Adrenal gland (tissue), 5 donors: ENCODE data around the gene HDAC4.

Experiments used
- CTCF ChIP-seq, 6 experiments: fragments of 450-650 bp in 4 of 6; fragments of 200-600 bp in 2 of 6; sonication (generic) in 1 of 6; IDR thresholded peaks; 1 replicate in 5 of 6; 2 replicates in 1 of 6; pipeline versions ENCODE4 v1.5.1 to v1.8.0; 2016 to 2021; ENCODE audit warnings: antibody characterized with exemption in 6 of 6, mild to moderate bottlenecking in 2 of 6, moderate library complexity in 1 of 6
- POLR2A ChIP-seq, 2 donors: fragments of 450-650 bp; IDR thresholded peaks; one replicate each; pipeline ENCODE4 v1.6.1; 2017; ENCODE audit warnings: antibody characterized with exemption in 2 of 2, mild to moderate bottlenecking in 2 of 2, moderate library complexity in 1 of 2
- donor health status: DM: no; HTN: no; CAD: no.

GRCh38 chr2:239382384-239382880, 18.4 kb downstream of the HDAC4 start:
- TF ChIP-seq CTCF (IDR thresholded peaks at IDR 0.05) = no peak
- no peak for TF ChIP-seq POLR2A (IDR thresholded peaks at IDR 0.05)
